ENCODE data around the gene LMOD3.

DNA sequence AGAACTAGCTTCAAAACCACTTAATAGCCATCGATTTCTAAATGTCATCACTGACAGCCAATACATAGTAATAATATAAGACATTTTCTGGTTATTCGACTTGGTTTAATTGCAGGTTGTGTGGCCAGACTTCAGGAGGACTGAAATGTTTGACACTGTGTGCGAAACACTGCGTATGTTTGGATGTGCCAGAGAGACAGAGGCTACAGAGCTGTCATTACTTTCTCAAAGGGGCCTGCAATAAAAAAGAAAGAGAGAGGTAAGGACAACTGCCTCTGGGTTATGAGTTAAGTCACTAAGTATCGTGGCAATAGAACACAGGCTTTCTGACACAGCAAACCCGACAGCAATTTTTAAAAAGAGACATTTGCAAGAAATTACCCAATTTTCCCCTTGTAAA, 882 bp downstream of the LMOD3 start:
- TF ChIP-seq, protein P1, sequence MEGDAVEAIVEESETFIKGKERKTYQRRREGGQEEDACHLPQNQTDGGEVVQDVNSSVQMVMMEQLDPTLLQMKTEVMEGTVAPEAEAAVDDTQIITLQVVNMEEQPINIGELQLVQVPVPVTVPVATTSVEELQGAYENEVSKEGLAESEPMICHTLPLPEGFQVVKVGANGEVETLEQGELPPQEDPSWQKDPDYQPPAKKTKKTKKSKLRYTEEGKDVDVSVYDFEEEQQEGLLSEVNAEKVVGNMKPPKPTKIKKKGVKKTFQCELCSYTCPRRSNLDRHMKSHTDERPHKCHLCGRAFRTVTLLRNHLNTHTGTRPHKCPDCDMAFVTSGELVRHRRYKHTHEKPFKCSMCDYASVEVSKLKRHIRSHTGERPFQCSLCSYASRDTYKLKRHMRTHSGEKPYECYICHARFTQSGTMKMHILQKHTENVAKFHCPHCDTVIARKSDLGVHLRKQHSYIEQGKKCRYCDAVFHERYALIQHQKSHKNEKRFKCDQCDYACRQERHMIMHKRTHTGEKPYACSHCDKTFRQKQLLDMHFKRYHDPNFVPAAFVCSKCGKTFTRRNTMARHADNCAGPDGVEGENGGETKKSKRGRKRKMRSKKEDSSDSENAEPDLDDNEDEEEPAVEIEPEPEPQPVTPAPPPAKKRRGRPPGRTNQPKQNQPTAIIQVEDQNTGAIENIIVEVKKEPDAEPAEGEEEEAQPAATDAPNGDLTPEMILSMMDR (IDR thresholded peaks at IDR 0.05): no peak
- TF ChIP-seq EZH2 (IDR thresholded peaks at IDR 0.05) (no peak), EZH2phosphoT487 (IDR thresholded peaks at IDR 0.05) (no peak)
